GM19099 (cell line): Measurements from ENCODE around the gene GSE1.

Experiments
- POLR2A ChIP-seq: IDR thresholded peaks from 3 replicates; pipeline ENCODE4 v1.6.1; 2011; ENCODE audit warnings: low read depth; ENCODE audit not compliant: insufficient read length; ENCODE audit errors: extremely low read depth

GSE1 gene

GRCh38 chr16:85613604-85614337 lies 649 bp downstream of the GSE1 start:
- no peak for TF ChIP-seq POLR2A

DNA sequence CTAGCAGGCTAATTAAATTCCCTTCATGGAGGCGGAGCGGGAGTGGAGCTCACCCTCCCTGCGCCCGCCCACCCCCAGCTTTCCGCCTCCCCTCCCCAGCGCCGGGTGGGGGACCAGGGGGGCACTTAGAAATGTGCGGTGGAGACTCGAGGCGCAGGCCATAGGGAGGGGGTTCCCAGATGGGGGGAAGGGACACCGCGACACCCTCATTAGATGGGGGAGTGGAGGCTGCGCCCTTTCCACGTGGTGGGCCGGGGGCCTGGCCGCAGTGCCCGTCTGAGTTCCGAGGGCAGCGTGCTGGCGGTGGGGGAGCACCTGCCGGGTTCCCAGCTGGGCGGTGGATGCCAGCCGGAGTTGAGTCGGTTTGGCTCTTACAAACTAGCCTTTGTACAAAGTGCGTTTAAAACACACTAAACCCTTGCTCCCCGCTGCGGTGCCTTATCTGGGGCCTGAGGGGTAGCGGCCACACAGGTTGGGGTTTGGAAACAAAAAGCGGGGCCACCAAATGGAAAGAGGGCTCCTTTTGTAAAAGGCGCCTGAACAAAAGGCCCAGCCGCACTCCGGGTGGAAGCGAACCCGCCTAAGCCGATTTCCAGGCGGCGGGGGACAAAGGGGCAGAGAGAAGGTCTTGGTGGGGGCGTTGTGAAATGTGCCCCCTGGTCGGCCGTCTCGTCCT lies 1.4 kb downstream of the GSE1 start:
- TF ChIP-seq POLR2A: no peak

DNA sequence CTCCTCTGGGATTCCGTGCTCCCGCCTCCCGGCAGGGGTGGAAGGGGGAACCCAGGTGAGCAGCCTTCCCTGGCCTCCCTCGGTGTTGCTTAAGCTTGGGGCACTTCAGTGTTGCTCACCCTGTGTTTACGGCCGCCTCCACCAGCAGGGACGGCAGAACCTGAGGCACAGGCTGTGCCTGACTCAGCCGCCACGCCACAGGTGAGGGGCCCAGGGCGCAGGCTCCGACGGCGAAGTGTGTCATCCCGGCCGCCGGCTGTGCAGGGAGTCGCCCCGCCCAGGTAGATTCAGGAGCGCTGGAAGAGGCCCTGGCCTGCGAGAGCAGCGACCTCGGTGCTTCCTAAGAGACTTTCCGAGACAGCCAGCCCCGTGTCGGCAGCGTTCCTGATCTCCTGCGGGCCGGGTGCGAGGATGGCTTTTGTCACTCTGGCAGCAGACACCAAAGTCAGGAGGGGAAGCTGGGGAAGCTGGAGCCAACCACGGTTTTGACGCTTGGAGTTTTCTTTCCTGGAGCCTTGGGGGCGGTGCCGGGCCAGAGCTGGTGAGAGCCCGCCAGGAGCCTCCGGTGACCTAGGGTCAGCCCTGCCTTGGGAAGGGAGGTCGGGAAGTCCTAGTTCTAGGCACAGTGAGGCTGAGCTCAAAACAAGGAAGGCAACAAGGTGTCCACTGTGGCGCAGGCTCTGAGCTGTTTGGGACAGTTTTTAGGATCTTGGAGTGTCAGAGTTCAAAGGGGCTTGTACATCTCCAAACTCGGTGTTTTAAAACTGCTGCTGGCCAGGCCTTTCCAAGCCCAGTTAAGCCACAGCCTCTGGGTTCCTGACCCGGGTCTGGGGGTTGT lies 2.1 kb downstream of the GSE1 start:
- TF ChIP-seq POLR2A: no peak

GRCh38 chr16:85615852-85616606 lies 2.9 kb downstream of the GSE1 start:
- no peak for TF ChIP-seq POLR2A

DNA sequence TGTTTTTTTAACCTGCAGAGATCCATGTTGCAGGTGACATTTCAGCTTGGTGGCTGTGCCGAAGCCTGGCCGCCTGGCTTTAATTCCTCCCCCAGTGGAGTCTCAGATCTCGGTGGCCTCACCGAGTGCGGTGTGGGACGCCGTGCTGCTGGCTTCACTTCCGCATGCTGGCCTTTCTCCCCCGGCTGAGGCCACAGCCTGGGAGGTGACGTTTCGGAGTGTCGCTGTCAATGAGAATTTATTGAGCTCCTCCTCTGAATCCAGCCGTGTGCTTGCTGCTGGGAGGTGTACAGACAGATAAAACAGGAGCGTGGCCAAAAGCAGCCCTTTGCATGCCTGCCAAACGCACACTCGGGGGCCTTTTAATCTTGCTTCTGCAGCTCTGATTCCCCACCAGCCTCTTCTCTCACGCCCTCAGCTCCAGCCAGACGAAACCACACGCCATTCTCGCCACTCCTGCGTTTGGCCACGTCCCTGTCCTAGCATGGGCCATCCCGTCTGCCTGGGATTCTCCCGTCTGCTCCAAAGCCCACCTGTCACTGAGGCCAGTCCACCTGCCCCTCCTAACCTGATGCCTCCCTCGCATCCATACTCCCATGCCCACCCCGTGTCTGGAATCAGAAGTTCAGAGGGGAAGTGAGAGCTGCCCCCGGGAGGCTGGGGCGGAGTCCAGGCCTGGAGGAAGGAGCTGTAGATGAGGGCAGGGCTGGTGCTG lies 3.6 kb downstream of the GSE1 start:
- TF ChIP-seq POLR2A: no peak

- no peak for TF ChIP-seq POLR2A
Observed at GRCh38 chr16:85617948-85618347, 4.8 kb downstream of the GSE1 start.

DNA sequence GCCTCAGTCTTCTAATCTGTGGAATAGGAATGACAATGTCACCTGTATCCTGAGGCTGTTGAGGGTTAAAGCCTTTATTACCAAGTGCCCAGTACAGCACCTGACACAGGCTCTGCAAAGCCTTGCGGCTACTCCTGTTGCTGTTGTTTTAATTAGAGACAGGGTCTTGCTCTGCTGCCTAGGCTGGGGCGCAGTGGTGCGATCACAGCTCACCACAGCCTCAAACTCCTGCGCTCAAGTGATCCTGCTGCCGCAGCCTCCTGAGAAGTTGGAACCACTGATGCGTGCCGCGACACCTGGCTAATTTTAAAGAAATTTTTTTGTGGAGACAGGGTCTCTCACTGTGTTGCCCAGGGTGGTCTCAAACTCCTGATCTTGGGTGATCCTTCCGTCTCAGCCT lies 5.4 kb downstream of the GSE1 start:
- no peak for TF ChIP-seq POLR2A

DNA sequence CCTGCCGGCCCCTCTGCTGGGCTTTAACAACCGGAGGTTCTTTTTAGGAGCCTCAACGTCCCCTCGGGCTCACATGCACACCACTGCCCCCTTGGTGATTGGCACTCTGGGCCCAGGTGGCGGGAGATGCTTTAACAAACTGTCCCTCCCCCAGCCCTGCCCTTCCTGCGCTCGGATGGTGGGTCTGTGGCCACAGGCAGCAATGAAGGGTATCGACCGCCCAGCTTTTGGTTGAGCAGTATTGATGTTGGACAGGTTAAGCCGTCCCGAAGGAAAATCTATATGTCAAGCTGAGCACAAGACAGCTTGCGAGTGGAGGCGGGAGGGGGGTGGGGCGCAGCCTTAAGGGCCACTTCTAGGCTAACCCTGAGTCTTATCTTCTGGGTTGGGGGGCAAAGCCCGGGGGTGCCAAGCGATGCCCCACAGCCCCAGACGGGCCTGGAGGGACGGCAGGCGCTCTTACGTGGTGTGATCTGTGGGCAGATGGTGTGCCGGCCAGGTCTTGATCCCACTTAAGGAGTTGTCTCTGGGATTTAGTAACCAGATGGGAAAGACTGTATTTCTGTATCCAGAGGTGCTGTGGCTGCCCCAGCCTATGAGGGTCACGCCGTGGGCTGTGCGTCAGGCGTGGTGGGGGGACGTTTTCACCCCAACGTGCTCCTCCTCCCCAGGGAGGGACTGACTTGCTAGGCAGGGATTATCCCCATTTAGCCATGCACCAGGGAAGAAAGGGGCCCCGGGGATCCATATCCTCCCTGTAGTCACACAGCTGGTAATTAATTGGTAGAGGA lies 6.2 kb downstream of the GSE1 start:
- no peak for TF ChIP-seq POLR2A

DNA sequence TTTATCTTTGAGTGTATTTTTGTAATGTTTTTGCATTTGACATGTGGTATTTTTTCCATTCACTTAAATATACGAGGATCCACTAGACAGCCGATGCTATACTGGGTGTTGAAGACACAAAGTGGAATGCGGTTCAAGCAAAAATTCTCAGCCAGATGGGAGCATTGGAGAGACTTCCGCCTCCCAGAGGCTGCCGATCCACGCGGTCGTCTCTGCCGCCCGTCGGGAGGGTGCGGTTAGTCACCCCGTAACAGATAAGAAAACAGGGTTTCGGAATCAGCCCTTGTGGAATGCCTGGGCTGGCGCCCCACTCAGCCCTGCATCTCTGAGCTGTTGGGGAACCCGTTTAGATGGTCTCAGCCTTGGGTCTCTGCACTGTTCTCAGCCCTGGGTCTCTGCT lies 7.3 kb downstream of the GSE1 start:
- TF ChIP-seq POLR2A: no peak

DNA sequence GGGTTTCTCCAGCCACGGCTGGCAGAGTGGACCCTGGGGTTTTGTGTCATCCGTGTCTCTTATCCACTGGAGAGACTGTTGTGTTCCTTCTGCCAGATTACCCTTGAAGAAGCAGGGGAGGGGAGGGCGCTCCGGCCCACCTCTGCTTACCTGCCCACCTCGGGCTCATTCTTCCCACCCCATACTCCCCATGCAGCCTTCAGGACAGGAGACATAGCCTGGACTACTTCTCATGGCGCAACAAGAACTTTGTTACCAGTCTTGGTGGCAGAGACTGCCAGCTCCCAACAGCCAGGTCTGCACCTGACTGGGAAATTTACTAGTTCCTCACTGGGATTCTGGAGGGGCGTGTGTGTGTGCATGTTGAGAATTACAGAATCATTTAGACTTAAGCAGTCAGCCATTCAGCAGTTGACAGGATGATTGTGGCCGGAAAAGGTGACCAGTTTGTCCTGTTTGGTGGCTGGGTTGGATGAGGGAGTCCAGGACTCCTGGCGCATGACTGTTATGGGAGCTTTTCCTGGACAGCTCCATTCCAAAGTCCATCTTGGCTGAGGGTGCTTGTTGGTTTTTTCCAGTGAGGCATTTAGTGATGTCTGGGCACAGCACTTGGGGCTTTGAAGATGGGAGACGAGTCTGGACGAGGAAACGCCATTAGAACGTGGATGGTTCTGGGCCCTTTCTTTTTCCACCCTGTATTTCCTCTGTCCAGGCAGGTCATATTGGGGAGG lies 8.7 kb downstream of the GSE1 start:
- TF ChIP-seq POLR2A: no peak

DNA sequence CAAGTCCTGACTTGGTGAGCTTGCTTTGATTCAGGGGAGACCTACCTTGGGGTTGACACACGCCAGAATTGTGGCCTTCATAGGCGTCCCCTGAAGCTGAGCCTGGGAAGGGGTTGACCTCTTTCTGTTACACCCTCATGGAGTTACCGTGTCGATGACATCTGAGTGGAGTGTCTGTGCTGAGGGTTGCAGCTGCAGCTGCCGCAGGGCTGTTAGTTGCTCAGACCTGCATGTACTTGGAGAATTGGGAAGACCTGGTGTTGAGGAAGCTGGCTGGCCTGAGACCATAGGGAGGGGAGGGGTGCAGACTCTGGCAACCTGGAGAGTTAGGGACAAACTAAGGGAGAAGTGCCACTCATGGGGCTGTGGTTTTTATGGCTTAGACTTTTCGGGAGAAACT lies 9.6 kb downstream of the GSE1 start:
- TF ChIP-seq POLR2A: no peak

- no peak for TF ChIP-seq POLR2A
Observed at GRCh38 chr16:85623250-85623649, 10.1 kb downstream of the GSE1 start.
